GM21786 (cell line): Measurements from ENCODE around the gene ALAD.
A peak's percentile ranks its signal among the peaks of the same experiment; 100 is the strongest.
"Not testable (repeated sequence)": the region's sequence is repeated elsewhere in the genome, so short reads cannot be mapped to it uniquely, and the experiment has no call there.

Experiments used
- ATAC-seq: cut with Tn5 transposase; IDR thresholded peaks from one replicate; pipeline ENCODE4 v1.9.1; 2021; ENCODE audit not compliant: unreplicated experiment

The ALAD gene

DNA sequence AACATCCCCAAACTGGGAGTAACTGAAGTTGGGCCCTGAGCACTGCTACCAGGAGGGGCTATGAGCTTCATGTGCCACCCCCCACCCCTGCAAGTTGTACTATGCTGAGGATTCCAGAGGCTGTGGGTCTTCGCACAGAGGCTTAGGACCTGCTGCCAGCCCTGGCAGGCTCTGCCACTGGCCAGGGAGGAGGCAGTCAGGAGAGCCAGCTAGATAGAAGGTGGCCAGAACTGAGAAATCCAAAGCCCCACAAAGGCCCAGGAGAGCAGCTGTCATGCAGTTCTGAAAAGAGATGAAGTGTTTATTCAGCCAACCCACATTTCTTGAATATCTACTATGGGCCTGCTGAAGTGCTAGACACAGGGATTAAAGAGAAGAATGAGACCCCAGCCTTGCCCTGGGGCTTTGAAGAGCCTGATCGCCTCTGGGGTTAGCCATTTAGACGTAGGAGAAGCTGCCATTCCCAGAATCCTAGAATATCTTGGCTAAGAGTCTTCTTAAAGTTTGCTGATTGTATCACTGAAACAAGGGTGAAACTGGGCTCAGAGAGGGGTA lies 1.4 kb downstream of the ALAD start:
- ATAC-seq: no peak

DNA sequence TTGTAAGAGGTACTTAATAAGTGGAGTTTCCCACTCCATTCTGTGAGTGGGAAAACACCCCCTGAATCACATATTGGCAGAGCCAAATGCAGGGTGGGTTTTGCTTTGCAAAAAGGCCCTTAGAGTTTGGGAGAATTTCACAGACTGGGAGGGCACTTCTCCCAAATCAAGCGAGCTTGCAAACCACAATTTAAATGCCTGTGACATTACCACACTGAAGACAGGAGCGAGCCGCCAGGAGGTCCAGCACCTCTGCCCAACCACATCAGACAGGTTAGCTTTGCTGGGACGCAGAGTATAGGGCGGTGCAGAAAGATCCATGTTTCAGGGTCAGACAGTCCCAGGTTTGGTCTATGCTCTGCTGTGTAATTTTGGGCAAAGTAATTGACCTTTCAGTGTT lies 2.3 kb downstream of the ALAD start:
- no peak for ATAC-seq

DNA sequence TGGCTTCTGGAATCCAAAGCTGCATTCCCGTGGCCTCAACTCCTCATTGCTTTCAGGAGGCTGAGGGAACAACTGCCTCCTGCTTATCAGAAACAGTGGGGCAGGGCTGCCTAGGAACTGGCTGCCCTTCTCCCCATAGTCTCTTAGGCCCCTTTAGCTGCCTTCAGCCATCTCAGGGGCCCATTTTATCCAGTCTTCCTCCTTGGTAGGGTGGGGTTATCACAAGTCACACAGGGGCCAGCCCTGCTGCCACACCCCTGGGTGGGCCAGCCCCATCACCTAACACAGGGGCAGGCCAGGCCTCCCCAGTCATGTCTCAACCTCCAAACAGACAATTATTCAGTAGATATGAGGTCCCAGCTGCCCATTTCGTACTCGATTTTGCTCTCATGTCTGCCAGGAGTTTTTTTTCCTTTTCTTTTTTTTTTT lies 3.9 kb downstream of the ALAD start:
- no peak for ATAC-seq

DNA sequence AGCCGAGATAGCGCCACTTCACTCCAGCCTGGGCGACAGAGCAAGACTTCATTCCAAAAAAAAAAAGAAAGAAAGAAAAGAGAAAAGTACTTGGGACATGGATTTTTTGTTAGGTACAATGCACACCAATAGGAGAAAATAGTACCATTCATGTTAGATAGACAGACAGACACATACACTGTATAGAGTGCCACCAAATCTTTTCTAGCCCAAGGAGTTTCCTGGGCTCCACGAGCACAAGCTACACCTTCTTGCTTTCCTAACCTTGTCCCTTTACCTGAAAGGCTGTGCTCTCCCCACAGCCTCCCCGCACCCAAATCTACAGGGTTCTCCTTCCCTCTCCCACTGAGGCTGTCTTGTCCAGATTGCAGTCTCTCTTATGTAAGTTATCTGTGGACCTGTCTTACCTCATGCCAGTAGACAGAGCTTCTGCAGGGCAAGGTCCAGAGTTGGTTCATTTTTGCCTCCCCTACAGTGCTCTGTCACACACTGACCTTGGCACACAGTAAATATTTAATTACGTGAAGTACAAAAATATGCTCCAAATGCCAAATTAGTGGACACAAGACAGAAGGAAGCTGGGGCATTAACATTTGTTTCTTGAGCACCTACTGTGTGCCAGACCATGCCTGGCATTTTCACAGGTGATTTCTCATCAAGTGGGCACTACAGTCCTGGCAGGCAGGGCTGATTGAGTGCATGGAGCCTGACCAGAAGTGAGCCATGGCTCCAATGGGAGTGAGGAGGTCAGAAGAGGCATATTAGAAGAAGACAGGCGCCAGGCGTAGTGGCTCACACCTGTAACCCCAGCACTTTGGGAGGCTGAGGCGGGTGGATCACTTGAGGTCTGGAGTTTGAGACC lies 5.9 kb downstream of the ALAD start:
- ATAC-seq: no peak

DNA sequence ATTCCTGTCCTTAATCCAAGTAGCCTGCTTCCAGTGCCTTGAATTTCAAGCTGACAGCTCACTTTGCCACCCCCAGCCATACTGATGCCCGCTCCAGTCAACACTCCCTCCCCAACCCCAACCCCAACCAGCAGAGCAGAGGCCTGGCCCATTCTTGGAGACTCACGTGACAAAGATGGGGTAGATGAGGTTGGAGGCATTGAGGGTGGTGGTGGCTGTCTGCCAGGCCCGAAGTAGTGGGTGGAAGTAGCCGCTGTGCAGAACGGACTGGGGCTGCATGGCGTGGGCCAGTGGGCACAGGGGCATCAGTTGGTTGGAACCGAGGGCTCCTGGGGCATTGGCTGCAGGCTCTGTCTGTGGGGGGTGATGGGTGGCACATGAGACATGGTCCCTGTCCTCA lies 7.8 kb downstream of the ALAD start:
- no peak for ATAC-seq

DNA sequence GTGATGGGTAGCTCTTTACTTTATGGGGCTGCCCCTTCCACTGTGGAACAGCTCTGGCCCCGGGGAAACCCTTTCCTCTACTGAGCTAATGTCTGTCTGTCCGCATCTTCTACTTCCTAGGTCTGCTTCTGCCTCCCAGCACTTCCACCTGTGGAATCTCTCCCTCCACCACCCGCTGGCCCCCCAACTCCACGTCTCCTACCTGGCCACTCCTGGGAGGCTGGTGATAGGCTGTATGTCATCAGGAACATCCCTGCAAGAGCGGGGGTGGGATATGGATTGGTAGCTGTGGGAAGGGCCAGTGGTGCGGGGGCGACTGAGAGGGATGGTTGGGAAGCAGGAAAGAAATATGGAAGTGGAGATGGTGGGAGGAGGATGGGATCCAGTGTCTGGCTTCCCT lies 9.2 kb downstream of the ALAD start:
- no peak for ATAC-seq

DNA sequence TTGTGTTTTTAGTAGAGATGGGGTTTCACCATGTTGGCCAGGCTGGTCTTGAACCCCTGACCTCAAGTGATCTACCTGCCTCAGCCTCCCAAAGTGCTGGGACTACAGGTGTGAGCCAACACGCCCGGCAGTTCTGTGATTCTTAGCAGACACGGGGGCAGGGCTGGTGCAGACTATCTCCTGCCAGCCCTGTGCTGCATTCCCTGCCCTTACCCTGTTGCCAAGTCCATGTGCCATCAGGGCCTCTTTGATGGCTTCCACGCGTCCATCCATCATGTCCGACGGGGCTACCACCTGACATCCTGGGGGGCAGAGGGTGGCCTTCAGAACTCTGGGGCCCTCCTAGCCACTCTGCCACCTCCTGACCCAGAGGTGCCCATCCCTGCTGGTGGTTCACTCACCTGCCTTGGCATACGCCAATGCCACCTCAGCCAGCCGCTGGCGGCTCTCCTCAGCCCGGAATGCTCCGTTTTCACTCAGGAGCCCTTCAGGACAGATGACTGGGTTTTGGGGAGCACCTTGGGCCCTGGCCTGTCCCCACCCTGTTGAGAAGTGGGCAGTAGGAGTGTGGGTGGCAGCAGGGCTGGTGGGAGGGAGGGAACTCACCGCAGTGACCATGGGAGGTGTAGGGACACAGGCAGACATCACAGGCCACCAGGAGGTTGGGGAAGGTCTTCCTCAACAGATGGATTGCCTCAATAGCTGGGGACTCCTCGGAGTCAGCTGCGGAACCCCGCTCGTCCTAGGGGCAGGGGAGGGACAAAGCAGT lies 10.7 kb downstream of the ALAD start:
- no peak for ATAC-seq

DNA sequence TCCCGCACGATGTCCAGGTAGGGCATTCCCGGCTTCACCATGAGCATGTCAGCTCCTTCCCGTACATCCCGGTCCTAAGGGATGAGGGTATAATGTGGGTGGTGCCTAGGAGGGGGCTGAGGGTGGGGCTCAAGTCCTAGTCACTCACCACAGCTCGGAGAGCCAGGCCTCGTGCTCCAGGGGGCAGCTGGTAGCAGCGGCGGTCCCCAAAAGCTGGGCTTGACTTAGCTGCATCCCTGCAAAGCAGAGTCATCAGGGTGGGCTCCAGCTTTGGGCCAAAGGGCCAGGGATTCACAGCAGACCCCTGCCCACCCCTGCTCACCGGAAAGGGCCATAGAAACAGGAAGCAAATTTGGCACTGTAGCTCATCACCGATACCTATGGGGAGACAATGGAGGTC lies 11.6 kb downstream of the ALAD start:
- no peak for ATAC-seq

DNA sequence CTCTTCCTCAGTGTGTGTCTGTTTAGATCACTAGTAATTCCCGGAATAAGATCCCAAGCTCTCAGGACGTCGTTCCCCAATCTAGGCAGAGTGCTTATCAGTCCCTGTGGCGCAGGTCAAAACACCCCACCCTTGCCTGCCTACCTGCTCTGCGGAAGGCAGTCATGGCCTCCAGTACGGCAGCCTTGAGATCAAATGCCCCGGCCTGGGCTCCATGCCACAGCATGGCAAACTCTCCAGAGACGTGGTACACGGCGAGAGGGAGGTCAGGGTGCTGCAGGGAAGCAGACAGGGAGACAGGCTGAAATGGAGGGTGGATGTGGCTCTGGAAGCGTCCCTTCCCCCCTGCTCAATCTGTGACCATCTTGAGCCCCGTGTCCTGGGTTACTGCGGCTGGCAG lies 12.3 kb downstream of the ALAD start:
- no peak for ATAC-seq

DNA sequence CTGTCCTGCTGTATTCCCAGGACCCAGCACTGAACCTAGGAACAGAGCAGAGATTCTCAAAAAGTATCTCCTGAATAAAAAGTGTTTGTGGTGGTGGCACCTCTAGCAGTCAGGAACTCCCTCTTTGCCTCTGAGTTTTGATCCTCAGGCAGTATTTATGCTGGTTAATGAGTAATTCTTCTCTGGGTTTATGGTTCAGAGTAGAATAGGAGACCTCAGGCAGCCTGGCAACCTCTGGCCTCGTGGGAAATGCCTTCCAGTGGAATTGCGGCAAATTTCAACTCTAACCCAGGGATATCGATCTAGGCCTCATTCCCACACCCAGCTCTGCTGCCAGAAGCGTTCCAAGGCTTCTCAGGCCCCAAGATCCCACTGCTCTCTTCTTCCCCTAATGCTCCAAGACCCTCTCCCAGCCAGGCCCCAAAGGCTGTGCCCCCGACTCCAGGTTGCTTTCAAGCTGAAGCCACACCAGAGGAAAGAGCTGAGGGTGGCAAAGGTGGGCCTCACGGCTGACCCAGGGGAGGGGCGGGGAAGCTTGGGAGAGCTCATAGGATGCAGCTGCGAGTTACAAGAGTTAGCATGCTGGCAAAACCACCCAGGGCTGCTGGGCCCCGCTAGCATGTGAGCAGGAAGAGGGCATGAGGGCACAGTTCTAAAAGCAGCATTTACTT lies 13.4 kb downstream of the ALAD start:
- no peak for ATAC-seq

DNA sequence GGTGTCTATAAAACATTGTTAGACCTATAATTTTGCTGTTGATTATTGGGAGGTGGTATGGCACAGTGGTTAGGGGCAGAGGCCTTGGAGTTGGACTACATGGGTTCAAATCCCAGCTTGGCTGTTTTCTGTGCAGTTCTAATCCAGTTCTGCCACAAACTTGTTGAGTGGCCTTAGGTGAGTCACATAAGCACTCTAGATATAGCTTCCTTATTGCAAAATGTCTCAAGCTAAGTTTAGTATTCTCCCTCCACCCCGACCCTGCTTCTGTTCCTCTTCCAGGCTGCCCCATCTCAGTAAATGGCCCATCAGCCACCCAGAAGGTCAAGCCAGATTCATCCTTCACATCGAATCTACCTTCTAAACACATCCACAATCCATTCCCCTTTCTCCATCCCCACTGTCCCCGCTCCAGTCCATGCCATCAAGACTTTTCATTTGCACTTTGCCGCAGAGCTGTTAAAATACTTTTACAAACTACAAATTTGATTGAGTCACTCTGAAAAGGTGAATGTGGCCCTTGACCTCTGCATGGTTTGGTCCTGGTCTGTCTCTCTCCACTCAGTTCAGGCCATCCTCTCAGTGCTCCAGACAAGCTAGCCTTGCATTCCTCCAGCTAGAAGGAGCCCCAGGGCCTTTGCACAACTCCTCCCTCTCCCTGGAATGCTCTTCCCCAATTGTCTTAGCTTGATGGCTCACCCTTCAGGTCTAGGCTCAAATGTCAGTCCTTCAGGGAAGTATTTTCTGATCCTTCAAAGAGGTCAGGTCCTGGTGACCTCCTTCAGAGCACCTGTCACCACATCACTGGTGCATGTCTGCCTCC lies 14.3 kb downstream of the ALAD start:
- no peak for ATAC-seq

DNA sequence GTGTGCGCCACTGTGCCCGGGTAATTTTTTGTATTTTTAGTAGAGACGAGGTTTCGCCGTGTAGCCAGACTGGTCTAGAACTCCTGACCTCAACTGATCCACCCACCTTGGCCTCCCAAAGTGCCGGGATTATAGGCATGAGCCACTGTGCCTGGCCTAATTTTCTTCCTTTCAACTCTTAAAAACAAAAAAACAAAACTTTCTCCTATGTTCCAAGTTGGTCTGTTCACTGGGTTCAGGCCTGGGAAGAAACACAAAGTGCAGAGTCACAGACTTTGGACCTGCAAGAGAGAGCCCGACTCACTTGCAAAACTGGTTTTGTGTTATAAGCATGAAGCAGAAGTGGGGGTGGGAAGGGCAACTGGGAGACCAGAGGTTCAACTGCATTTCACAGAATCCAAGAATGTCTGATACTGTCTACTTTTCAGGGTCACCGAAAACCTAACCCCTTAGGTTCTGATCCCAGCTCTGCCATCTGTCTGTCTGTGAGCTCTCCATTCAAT lies 19.1 kb downstream of the ALAD start:
- no peak for ATAC-seq

DNA sequence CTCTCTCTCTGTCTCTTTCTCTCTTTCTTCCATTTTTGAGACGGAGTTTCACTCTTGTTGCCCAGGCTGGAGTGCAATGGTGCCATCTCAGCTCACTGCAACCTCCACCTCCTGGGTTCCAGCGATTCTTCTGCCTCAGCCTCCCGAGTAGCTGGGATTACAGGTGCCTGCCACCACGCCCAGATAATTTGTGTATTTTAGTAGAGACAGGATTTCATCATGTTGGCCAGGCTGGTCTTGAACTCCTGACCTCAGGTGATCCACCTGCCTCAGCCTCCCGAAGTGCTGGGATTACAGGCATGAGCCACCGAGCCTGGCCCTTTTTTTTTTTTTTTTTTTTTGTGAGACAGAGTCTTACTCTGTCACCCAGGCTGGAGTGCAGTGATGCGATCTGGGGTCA lies 19.6 kb downstream of the ALAD start:
- ATAC-seq: not testable (repeated sequence)

DNA sequence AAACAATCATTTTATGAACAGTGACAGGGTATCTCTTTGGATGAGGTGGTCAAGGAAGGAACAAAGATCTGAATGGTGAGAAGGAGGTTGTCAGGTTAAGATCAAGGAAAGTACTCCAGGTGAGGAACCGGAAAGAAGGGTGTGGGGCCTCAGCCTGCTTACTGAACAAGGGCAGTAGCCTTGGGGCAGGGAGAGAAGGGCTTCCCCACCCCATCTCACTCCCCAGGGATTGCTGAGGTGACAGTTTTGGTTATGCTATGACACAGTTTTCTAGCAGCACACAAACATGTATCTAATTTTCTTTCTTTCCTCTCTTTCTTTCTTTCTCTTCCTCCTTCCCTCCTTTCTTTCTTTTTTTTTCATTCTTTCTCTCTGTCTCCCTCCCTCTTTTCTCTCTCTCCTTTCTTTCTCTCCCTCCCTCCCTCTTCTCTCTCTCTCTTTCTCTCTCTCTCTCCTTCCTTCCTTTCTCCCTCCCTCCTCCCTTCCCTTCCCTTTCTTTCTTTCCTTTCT lies 20.2 kb downstream of the ALAD start:
- ATAC-seq: peak; percentile 88

DNA sequence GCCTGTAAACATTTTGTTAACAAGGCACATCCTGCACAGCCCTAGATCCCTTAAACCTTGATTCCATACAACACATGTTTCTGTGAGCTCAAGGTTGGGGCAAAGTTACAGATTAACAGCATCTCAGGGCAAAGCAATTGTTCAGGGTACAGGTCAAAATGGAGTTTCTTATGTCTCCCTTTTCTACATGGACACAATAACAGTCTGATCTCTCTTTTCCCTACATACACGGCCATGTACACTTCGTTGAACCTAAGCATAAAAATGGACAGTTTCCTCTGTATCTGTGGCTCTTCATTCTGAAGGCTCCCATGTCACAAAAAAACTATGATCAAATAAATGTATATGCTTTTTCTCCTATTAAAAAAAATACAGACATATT lies 21.3 kb downstream of the ALAD start:
- ATAC-seq: not testable (repeated sequence)

DNA sequence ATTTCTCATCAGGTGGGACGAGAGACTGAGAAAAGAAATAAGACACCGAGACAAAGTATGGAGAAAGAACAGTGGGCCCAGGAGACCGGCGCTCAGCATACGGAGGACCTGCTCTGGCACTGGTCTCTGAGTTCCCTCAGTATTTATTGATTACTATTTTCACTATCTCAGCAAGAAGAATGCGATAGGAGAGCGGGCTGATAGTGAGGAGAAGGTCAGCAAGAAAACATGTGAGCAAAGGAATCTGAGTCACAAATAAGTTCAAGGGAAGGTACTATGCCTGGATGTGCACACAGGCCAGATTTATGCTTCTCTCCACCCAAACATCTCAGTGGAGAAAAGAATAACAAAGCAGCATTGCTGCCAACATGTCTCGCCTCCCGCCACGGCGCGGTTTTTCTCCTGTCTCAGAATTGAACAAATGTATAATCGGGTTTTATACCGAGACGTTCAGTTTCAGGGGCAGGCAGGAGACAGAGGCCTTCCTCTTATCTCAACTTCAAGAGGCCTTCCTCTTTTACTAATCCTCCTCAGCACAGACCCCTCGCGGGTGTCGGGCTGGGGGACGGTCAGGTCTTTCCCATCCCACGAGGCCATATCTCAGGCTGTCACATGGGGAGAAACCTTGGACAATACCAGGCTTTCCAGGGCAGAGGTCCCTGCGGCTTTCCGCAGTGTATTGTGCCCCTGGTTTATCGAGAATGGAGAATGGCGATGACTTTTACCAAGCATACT lies 21.8 kb downstream of the ALAD start:
- not testable (repeated sequence) for ATAC-seq

DNA sequence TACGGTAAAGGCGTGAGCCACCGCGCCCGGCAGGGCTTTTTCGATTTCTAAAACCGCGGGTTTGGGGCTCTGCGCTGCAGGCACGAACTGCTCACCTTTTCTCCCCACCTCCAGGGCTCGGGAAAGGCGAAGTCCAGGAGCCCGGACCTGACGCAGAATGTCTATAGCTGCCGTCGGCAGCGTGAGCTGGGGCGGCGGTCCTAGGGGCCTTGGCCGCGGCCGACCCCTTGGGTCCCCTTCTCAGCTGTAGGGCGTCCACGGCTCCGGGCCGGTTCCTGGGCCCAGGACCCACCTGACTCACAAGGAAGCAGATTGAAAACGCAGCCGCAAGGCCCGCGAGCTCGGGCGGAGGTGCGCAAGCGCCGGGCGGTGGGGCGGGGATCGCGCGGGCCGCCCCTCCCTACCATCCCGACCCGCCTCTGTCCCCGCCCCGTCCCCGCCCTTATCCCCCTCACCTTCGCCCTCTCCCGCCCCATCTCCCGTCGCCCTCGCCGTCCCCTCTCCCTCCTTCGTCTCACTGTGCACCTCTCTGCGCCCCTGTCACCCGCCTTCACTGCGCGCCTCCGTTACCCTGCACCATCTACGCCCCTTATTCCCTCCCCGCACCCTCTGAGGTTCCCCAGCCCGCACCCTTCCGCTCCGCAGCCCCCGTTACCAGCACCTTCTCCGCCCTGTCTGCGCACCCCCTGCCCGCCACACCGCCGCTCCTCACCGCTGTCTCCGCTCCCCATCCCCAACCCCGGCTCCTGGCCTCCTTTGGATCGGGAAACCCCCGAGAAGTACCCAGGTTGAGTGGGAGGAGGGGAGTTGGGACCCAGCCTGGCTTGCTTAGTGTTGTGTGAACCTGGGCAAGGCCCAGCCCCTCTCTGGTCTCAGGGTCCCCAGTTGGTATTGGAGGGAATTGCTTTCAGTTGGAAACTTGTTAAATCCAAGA lies 24.2 kb downstream of the ALAD start, which contains the start of gene HDHD3:
HDHD3 (minus strand) TSS at position 353 of the 934 bp plus-strand sequence. CDS start 2,632 bp downstream, outside the sequence.
- ATAC-seq: peak; percentile 58
